ENCODE results near the gene TNFRSF4. TPM values are rescaled to one million over a fixed set of nuclear protein-coding genes. Genes with fewer than 3 reads are reported as not detected.

The TNFRSF4 gene
- total RNA-seq, 2 donors from 2014 or later, result 1.2 to 2.3 TPM

GRCh38 chr1:1171161-1171545 is 42.8 kb downstream of the TNFRSF4 start:
- H3K27ac ChIP-seq, result no peak overlapping the region
- H3K27me3 ChIP-seq, result peaks cover 10% of the 10 kb centered on the region
- no peak overlapping the region for H3K4me3 ChIP-seq
- peak; percentile 41 for DNase-seq
- intact Hi-C loops (cut with DNase I), result loop anchor here (10.0 kb wide), 1 partner anchor 54 kb away; no protein-coding TSS in a partner anchor
- TF ChIP-seq, protein P1, sequence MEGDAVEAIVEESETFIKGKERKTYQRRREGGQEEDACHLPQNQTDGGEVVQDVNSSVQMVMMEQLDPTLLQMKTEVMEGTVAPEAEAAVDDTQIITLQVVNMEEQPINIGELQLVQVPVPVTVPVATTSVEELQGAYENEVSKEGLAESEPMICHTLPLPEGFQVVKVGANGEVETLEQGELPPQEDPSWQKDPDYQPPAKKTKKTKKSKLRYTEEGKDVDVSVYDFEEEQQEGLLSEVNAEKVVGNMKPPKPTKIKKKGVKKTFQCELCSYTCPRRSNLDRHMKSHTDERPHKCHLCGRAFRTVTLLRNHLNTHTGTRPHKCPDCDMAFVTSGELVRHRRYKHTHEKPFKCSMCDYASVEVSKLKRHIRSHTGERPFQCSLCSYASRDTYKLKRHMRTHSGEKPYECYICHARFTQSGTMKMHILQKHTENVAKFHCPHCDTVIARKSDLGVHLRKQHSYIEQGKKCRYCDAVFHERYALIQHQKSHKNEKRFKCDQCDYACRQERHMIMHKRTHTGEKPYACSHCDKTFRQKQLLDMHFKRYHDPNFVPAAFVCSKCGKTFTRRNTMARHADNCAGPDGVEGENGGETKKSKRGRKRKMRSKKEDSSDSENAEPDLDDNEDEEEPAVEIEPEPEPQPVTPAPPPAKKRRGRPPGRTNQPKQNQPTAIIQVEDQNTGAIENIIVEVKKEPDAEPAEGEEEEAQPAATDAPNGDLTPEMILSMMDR (IDR thresholded peaks at IDR 0.05), result no peak
- no peaks in the 10 kb centered on the region for H3K36me3 ChIP-seq
- peaks cover 8% of the 10 kb centered on the region for H3K4me1 ChIP-seq
- no peak overlapping the region for H3K9ac ChIP-seq (ENCODE audit: low read depth in 2 of 2, low read length in 2 of 2)
- no peaks in the 10 kb centered on the region for H3K9me3 ChIP-seq

- no peak overlapping the region for H3K9ac ChIP-seq (ENCODE audit: low read depth in 2 of 2, low read length in 2 of 2)
- peaks cover 8% of the 10 kb centered on the region for H3K4me1 ChIP-seq
- peak; percentile 56 for DNase-seq
- peaks cover 10% of the 10 kb centered on the region for H3K27me3 ChIP-seq
- H3K4me3 ChIP-seq, result no peak overlapping the region
- TF ChIP-seq, protein P1 (IDR thresholded peaks at IDR 0.05), result no peak
- no peaks in the 10 kb centered on the region for H3K9me3 ChIP-seq
- intact Hi-C loops (cut with DNase I), result loop anchor here (10.0 kb wide), 1 partner anchor 54 kb away; no protein-coding TSS in a partner anchor
- H3K27ac ChIP-seq, result no peak overlapping the region
- no peaks in the 10 kb centered on the region for H3K36me3 ChIP-seq
These were observed 43.5 kb downstream of the TNFRSF4 start for GRCh38 chr1:1170215-1171091.

- H3K4me1 ChIP-seq, result peaks cover 8% of the 10 kb centered on the region
- intact Hi-C loops (cut with DNase I), result loop anchor here (10.0 kb wide), 1 partner anchor 55 kb away; no protein-coding TSS in a partner anchor
- TF ChIP-seq, protein P1 (IDR thresholded peaks at IDR 0.05), result no peak
- H3K9me3 ChIP-seq, result no peaks in the 10 kb centered on the region
- peak; percentile 53 for DNase-seq
- H3K27ac ChIP-seq, result no peak overlapping the region
- no peak overlapping the region for H3K4me3 ChIP-seq
- H3K9ac ChIP-seq (ENCODE audit: low read depth in 2 of 2, low read length in 2 of 2), result no peak overlapping the region
- peaks cover 10% of the 10 kb centered on the region for H3K27me3 ChIP-seq
- no peaks in the 10 kb centered on the region for H3K36me3 ChIP-seq
These were observed 44.3 kb downstream of the TNFRSF4 start for GRCh38 chr1:1169429-1170214.

DNA sequence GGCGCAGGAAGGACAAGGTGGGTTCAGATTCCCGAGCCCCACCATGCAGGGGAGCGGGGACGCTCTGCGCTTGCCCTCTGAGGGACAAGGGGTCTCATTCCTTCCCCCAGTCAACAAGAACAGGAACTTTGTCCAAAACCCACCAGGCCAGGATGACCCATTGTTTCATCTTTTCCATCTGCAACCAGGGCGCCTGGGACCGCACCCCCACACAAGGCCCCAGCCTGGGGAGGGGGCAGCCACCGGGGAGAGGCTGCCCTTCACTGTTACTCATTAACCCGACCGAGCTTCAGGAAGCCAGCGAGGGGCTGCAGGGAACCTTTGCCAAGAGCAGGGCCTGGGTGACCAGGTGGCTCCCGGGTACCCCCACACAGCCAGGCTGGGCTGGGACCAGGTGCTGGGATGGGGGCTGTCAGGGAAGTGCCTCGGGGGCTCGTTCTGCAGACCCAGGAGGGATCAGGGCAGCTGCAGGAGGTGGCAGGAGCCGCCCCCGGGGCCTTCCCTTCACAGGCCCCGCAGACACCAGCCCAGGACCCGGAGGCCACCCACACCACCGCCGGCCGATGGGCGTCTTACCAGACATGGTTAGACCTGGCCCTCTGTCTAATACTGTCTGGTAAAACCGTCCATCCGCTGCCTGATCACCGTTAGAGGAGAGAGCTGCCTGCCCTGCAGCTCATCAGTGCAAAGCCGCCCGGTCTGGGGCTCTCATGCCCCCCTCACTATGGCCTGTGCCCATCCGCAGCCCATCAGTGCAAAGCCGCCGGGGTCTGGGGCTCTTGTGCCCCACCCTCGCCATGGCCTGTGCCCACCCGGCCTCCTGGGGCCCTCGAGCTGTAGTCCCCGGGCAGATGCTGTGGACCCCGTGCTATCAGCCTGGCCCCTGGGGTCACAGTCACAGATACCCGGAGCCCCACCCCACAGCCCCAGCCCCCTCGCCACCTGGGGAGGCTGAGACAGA is 45.2 kb downstream of the TNFRSF4 start:
- Histone ChIP-seq H3K36me3 (no peaks in the 10 kb centered on the region), H3K9me3 (no peaks in the 10 kb centered on the region), H3K27me3 (peaks cover 10% of the 10 kb centered on the region), H3K4me3 (no peak overlapping the region), H3K4me1 (peaks cover 8% of the 10 kb centered on the region), H3K27ac (peak overlapping the region; percentile 63), H3K9ac (ENCODE audit: low read depth in 2 of 2, low read length in 2 of 2) (peak overlapping the region in 1 of 2 donors; percentile 26)
- TF ChIP-seq, protein P1 (IDR thresholded peaks at IDR 0.05), result no peak
- peak; percentile 27 for DNase-seq
- intact Hi-C loops (cut with DNase I), result no loop called here

Data from colonic mucosa (tissue), 4 donors.